Adipose tissue (tissue), 3 donors: ENCODE results near the gene SIGLEC14. TPM values are rescaled to one million over a fixed set of nuclear protein-coding genes. Genes with fewer than 3 reads are reported as not detected.
"Not testable (repeated sequence)": the region's sequence is repeated elsewhere in the genome, so short reads cannot be mapped to it uniquely, and the experiment has no call there.

Source experiments
- H3K27ac ChIP-seq: one replicate; pipeline ENCODE4 v1.5.1; 2013; ENCODE audit warnings: low read depth, low read length
- WGBS, 3 donors: extraction: QIAGEN DNeasy Blood & Tissue Kit; methylation state at CpG; one replicate each; pipeline ENCODE4 v1.1.7; 2013; 5-methylcytosine and 5-hydroxymethylcytosine counted together
- polyA plus RNA-seq, 3 donors: library from polyadenylated mRNA; stranded (reverse); fragments of 200-250 nt; gene quantifications; one replicate each; pipeline ENCODE4 v1.2.3, GENCODE V29; 2013
- donor health status: healthy with polysubstance abuse.
- donor health status: Bipolar disorder and iron deficiency.
- donor health status: healthy.

Gene SIGLEC14, protein sequence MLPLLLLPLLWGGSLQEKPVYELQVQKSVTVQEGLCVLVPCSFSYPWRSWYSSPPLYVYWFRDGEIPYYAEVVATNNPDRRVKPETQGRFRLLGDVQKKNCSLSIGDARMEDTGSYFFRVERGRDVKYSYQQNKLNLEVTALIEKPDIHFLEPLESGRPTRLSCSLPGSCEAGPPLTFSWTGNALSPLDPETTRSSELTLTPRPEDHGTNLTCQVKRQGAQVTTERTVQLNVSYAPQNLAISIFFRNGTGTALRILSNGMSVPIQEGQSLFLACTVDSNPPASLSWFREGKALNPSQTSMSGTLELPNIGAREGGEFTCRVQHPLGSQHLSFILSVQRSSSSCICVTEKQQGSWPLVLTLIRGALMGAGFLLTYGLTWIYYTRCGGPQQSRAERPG
- 1 to 10 TPM; 1.1 to 3.8 (median 3.4) TPM for polyA plus RNA-seq

- H3K27ac ChIP-seq, result not testable (repeated sequence)
- WGBS, 3 donors, result 4 to 32% (median 19%) methylated on average over 3 to 5 of the region's 10 CpGs
These were observed at the start of gene SIGLEC14 for GRCh38 chr19:51646730-51647129. TSS of gene SIGLEC14 (minus strand) at chr19:51646825. CDS start at chr19:51646759, 66 bp downstream.

GRCh38 chr19:51695702-51696315, 49.2 kb upstream of the SIGLEC14 start:
- WGBS, 3 donors, result 88 to 92% (median 89%) methylated on average over 14 of the region's 14 CpGs
- no peak overlapping the region for H3K27ac ChIP-seq

GRCh38 chr19:51695088-51695487, 48.5 kb upstream of the SIGLEC14 start:
- no peak overlapping the region for H3K27ac ChIP-seq
- 89 to 92% (median 92%) methylated on average over 9 of the region's 9 CpGs for WGBS, 3 donors

- H3K27ac ChIP-seq, result no peak overlapping the region
- WGBS, 3 donors, result 83 to 85% (median 84%) methylated on average over 10 of the region's 10 CpGs
These were observed 47.9 kb upstream of the SIGLEC14 start for GRCh38 chr19:51694318-51695085.

DNA sequence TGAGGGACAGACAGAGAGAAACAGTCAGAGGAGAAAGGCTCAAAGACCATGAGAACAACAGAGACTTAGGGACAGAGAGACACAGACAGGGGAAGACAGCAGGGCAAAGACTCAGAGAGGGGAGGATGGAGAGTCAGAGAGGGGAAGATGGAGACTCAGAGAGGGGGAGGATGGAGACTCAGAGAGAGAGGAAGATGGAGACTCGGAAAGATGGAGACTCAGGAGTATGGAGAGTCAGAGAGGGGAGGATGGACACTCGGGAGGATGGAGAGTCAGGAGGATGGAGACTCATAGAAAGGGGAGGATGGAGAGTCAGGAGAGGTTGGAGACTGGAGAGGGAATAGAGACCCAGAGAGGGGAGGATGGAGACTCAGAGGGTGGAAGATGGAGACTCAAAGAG, 47.2 kb upstream of the SIGLEC14 start:
- no peak overlapping the region for H3K27ac ChIP-seq
- WGBS, 3 donors, result 37 to 77% (median 75%) methylated on average over 2 of the region's 2 CpGs

GRCh38 chr19:51693260-51693659, 46.6 kb upstream of the SIGLEC14 start, which contains the start of gene SPACA6:
TSS of gene SPACA6 (plus strand) at chr19:51693330. CDS start at chr19:51693527, 197 bp downstream.
- 80 to 88% (median 82%) methylated on average over 8 of the region's 8 CpGs for WGBS, 3 donors

DNA sequence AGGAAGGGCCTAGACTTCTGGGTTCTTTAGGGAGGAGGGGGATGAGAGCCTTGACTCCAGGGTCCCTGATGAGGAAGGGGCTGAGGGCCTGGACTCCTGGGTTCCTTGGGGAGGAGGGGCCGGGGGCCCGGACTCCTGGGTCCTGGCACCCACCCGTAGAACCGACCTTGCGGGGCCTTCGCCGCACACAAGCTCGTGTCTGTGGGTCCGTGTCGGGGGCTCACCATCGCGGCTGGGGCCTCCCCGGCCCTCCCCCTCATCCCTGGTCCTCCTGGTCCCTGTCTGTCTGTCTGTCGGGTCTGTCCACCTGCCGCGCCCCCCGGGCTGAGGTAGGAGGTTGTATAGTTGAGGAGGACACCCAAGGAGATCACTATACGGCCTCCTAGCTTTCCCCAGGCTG, 45.8 kb upstream of the SIGLEC14 start:
- H3K27ac ChIP-seq, result no peak overlapping the region
- 66 to 73% (median 71%) methylated on average over 18 of the region's 18 CpGs for WGBS, 3 donors

More at GRCh38 chr19:51693260-51693659, 46.6 kb upstream of the SIGLEC14 start, which contains the start of gene SPACA6:
- H3K27ac ChIP-seq, result no peak within 1 kb of the TSS

- WGBS, 3 donors, result 34 to 40% (median 37%) methylated on average over 9 to 12 of the region's 12 CpGs
- H3K27ac ChIP-seq, result no peak overlapping the region
These were observed 45.2 kb upstream of the SIGLEC14 start for GRCh38 chr19:51691584-51692428.

DNA sequence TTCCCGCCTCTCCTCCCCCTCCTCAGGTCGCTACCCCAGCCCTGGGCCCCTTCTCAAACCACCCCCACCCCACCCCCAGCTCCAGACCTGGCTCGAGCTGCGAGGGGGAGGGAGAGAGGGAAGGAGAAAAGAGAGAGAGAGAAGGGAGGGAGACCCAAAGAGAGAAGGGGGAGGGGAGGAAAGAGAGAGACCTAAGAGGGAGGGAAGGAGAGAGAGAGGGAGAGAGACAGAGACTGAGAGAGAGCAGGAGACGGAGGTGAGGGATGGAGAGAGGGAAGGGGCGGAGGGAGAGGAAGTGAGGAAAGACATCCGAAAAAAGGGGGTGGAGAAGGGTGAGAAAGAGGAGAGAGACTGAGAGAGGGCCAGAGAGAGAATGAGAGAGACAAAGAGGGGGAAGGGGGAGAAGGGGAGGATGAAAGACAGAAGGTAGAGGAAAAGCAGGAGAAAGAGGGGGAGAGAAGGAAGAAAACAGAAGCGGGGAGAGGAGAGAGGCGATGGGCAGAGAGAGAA, 44.5 kb upstream of the SIGLEC14 start:
- WGBS, 3 donors, result 9 to 19% (median 15%) methylated on average over 7 to 9 of the region's 9 CpGs
- peak overlapping the region; percentile 20 for H3K27ac ChIP-seq

GRCh38 chr19:51690454-51691073, 43.9 kb upstream of the SIGLEC14 start:
- 0 to 2% (median 1%) methylated on average over 14 to 21 of the region's 21 CpGs for WGBS, 3 donors
- H3K27ac ChIP-seq, result peak overlapping the region; percentile 20

- peak overlapping the region; percentile 14 for H3K27ac ChIP-seq
- 0 to 2% (median 1%) methylated on average over 18 to 21 of the region's 21 CpGs for WGBS, 3 donors
These were observed 43.3 kb upstream of the SIGLEC14 start for GRCh38 chr19:51689751-51690453.

- H3K27ac ChIP-seq, result peak overlapping the region; percentile 48
- WGBS, 3 donors, result 1% methylated on average over 9 to 62 of the region's 63 CpGs
These were observed 42.3 kb upstream of the SIGLEC14 start for GRCh38 chr19:51688671-51689571.

DNA sequence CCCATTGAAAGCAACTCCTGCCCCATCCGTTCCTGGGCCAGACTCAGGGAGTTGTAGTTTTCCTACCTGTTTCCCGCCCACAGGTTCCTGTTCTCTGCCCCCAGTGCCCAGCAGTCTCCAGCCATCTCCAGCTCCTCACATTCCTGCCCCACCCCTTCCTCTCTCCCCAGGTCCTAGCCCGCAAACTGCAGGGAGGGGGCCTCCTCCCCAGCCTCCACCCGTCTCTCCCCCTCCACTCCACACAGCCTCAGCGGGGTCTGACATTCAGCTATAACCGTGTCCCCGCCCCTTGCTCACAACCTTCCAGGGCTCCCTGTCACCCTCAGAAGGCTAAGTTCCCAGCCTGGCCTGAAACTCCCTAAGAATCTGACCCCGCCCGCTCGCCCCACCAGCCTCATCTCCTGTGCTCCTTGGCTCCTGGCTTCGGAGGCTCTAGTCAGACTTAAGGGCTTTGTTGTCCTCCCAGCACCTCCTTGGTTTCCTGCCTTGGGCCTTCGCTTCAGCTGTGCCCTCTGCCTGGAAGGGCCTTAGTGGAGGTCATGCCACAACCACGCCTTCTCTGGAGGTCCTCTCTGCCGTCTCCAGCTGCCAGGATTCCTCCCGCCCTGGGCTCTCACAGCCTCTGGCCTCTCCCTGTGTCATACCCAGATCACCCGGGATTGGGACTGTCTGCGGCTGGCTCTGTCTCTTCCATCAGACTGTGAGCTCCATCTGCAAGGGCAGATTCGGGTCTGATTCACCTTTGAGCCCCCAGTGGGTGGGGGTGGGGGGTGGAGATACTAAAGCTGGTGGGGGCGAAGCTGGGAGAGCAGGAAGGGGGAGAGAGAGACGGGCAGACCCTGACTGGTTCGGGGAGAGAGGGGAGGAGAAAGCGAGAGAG, 41.4 kb upstream of the SIGLEC14 start:
- whole genome bisulfite sequencing, 3 donors, result 8 to 10% (median 10%) methylated on average over 22 of the region's 22 CpGs
- no peak overlapping the region for H3K27ac ChIP-seq

DNA sequence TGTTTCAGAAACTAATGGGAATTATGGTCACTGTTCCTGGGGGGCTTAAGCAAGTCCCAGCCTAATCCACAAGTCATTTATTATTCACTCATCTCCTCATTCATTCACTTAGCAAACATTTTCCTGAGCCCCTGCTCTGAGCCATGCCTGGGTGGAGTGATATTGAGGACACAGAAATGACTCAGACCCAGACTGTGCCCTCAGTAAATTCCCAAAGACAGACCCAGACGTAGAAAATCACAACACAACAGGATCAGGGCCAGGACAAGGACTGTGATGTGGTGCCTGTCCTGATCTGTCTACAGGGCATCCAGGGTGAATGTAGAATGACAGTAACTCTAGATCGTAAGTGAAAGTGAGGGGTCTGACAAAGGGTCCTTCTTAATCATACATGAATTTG, 39.5 kb upstream of the SIGLEC14 start:
- H3K27ac ChIP-seq, result no peak overlapping the region
- WGBS, 3 donors, result 61 to 84% (median 77%) methylated on average over 2 of the region's 2 CpGs
